Measurements from ENCODE around the gene KCNC2.

The KCNC2 gene

GRCh38 chr12:75047885-75048525 is 161.6 kb downstream of the KCNC2 start:
- no peak for DNase-seq

GRCh38 chr12:75042125-75042524 is 167.5 kb downstream of the KCNC2 start:
- DNase-seq, result no peak

- DNase-seq, result no peak
Measured at GRCh38 chr12:75041472-75041871, 168.2 kb downstream of the KCNC2 start.

GRCh38 chr12:75020068-75020557 is 189.5 kb downstream of the KCNC2 start:
- no peak for DNase-seq

GRCh38 chr12:75011120-75011519 is 198.5 kb downstream of the KCNC2 start:
- DNase-seq, result no peak

- DNase-seq, result no peak
Measured at GRCh38 chr12:75007133-75007532, 202.5 kb downstream of the KCNC2 start.

GRCh38 chr12:75000120-75000519 is 209.5 kb downstream of the KCNC2 start:
- DNase-seq, result no peak

- DNase-seq, result no peak
Measured at GRCh38 chr12:74999474-74999873, 210.2 kb downstream of the KCNC2 start.

Measured in NCI-H2171 (cell line).